ENCODE measurements around the gene BRF1.

Gene BRF1

DNA sequence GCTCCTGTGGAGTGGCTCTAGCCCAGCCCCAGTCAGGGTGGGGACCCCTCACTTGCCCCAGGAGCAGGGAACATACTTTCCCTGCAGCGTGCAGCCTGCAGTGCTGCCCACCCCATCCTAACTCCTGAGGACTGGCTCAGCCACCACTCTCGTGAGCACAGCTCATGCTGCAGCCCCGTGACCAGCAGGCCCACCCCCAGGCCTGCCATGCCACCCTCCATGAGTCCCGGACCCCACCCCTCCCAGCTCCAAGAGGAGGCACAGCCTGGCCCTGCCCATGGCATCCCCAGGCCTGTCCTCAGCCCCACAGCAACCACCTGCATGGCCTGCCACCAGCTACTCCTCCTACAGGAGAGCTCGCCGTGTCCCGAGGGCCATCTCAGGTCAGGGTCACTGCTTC is 128.3 kb downstream of the BRF1 start:
- DNase-seq (ENCODE audit: low spot score) = no peak

DNA sequence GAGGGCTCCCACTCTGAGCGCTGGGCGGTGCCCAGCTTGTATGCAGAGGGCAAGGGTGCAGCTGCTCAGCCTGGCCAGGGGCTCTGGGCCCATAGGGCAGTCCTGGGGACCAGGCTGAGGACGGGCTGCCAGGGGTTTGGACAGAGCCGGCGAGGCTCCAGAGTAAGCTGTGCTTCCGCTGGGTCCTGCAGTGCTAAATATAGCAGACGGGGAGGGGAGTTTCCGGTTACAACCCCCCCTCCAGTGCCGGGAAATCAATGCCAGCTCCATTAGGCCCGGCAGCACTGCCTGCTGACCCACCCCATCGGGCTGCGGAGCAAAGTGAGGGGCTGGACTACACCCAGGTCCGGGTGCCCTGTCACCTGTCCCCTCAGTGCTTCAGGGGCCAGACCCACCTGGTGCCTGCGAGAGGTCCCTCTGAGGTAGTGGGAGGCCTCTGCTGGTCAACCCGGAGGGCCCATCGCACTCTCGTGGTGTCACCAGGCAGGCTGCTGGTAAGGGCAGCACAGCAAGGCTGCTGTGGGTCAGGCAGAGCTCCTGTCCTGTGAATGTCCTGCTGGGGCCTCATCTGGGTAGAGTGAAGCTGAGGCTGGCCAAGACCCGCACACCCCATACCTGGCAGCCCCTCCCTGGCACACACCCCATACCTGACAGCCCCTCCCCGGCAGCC is 129.7 kb downstream of the BRF1 start:
- DNase-seq (ENCODE audit: low spot score) = no peak

DNA sequence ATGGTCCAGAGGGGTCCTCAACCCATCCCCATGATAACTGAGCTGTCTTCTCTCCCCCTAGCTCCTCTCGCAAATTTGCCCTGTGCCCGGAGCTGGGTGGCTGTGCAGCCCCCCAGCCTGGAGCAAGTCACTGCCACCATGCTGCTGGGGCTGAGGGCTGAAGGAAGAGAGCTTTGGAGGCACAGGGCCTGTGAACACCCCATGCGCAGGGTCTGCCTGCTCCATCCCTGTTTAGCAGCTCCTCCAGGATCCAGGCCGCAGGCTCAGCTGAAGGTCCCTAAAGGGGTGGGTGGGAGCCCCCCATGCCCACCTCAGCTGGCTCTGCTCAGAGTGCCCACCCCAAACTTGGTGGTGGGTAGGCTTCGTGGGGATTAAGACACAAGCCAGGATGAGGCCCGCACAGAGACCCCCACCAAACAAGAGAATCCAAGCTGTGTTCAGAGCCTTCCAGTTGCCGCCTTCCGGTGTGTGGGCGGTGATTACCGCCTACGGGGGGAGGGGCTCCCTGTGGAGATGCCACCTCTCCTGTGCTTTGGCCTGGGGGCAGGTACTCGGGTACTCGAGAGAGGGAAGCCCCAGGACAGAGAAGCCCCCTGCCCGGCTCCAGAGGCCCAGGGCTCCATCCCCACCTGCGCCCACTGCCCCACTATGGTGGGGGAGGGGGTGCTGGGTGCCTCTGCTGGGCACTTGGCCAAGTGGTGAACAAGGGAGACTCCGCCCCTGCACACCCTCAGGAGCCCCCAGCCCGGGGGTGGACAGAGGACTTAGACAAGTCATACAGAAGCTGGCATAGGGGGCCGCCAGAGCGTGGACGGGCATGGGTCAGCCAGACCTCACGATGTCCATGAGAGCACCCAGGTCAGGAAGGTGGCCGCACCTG is 130.8 kb downstream of the BRF1 start:
- no peak for DNase-seq (ENCODE audit: low spot score)

DNA sequence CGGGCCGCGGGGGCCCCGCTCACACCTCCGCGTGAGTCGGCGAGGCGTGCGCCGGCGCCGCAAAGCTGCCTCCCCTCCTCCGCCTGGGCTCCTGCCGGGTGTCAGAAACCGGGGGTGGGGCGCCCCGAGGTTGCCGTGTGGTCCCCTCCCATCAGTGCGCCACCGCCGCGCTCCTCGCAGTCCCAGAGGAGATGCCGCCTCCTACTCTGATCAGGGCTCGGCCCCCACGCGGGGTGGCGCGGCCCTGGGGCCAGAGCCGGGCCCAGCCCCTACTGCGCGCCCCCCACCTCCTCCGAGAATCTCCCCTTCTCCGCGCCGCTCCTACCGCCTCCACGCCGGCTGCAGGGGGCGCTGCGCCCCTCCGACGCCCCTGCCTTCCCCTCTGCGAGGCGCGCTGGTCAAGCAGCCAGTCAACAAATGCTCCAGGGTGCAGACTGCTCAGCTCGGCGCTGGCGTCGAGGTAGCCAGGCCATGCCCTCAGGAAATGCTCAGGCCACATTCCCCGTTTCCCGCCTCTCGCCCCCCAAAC is 131.8 kb downstream of the BRF1 start:
- DNase-seq (ENCODE audit: low spot score) = peak; percentile 17

DNA sequence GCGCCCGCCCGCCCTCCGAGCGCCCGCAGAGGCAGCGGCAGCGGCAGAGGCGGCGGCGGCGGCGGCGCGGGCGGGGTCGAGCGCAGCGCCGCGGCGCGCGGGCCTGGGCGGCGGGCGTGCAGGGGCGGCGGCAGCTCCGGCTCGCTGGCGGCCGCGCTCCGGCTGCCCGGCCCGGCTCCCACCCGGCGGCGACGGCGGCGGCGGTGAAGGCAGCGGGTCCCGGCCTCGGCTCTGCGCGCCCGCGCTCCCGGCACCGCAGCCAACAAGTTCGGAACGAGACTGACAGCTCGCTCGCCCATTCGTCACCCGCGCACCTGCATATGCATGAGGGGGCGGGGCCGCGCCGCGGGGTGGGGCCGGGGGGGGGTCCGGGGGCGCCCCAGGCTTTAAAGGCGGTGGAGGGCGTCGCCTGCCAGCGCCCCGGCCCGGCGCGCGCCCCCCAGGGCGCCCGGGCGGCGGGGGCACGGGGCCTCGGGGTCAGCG is 132.3 kb downstream of the BRF1 start, which contains the start of gene JAG2:
Gene JAG2, minus strand, starts transcription at position 281 of the 483 bp plus-strand sequence. CDS start 356 bp downstream, outside the sequence.
- peak; percentile 56 for DNase-seq (ENCODE audit: low spot score)

DNA sequence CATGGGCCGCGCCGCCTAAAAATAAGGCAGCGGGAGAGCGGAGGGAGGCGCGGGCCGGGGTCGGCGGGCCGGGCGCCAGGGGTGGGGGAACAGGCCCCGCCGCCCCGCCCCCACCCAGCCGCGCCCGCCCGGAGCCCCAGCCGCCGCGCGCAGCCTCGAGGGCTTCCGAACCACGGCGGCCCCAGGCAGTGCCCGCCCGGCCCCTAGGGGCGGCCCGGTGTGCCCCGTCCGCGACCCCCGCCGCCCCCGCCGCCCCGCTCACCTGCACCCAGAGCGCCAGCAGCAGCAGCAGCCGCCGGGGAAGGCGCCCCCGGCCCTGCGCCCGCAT is 132.7 kb downstream of the BRF1 start:
- no peak for DNase-seq (ENCODE audit: low spot score)

DNA sequence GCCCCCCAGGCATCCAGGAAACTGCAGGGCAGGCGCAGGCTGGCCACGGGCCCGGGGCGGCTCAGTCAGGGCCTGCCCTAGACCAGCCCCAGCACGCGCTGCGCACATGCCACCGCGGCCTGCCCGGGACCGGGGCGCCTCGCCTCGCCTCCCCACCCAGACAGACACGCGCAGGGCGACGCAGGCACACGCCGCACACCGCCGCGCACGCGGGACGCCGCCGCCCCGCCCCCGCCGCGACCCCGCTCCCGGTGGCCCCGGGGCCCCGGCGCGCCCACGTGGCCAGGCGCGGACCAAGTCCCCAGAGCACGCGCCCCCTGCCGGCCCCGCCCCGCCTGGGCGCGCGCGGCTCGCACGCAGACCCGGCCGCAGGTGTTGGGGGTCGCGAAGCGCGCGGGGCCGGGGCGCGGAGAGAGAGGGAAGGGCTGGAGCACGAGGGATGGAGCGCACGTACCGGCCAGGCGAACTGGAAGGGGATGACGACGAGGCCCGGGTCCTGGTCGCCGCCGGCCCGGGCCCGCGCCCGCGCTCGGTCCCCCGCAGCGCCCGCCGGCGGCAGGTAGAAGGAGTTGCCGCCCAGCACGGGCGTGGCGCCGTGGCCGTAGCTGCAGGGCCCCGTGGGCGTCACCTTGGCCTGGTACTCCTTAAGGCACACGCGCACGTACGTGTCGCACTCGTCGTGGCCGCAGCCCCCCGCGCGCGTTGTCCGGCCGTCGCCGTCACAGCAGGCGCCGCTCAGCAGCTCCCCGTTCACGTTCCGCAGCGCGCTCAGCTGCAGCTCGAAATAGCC is 133.3 kb downstream of the BRF1 start:
- no peak for DNase-seq (ENCODE audit: low spot score)

DNA sequence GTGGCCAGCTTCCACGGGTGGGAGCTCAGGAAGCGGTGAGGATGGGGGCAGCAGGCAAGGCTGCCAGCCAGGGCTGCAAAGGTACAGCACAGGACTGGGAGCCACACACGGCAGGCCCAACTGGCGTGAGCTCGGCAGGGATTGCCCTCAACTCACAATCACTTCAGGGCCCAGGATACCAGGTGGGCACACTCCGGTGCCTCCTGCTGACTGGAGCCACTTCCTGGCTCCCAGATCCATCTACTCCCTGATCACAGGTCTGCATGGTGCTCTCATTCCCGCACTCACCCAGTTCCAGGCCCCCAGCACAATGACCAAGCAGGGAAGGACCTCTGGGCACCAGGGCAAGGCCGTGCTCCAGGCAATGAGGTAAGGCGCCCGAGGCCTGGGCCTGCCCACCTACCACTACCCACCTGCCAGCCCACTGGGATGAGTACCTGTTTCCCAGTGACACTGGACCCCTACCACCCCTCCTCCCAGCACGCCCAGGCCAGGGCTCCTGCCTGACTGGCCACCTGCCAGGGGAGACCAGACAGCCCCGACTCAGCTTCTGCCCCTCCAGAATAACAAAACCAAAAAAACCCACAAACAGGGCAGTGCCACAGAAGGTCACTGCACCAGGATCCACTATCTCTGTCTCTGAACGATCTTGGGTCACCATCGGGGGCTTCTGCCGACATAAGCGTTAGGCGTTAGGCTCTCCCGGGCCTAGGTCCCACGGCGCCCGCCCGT is 134.1 kb downstream of the BRF1 start:
- DNase-seq (ENCODE audit: low spot score) = no peak

DNA sequence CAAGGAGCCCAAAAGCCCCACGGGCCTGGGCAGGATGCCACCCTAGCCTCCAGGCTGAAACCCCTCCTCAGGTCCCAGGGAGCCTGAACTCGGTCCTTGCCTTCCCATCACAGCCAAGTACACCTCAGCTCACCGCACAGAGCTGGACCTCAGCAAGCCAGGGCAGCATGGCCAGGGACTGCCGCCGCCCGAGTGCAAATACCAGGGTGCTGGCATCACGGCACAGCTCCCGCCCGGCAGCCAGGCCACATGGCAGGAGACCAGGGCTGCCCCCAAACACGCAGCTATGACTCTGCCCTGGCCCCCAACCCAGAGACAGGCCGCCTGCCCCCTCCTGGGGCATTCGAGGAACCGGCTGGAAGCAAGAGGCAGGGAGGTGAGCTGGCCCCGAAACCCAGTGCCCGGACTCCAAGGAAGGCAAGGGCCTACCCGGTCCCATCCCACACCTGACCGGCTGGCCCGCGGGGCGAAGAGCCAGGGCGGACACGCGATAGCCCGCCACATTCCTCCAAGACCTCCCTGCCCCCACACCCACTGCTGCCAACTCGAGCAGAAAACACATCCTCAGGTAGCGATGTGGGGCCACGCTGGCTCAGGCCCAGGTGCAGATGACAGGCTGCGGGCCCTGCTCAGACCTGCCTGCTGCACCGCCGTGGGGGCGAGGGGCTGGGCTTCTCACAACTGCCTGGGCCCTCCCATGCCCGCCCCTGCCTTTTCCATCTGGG is 134.9 kb downstream of the BRF1 start:
- no peak for DNase-seq (ENCODE audit: low spot score)

DNA sequence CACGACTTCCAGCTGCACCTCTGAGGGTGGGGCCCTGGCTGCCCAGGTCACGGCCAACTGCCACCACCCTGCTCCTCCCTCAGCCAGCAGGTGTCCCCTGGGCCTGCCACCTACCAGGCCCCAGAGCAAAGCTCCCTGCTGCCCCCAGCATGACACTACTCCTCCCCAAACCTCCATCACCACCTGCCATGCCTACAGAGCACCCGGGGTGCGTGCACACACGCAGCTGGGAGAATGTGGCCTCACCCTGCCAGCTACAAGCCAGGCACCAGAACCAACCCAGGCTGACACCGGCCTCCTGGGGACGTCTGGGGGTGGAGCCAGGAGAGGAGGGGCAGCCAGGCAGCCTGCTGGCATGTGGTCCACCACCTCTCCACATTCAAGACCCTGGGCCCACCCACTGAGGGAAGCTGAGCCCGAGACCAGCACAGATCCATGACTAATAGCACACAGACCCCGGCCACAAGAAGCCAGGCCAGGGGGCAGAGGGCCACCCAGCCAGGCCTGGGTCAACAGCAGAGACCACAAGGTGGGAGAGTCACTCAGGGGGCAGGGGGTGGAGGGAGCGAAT is 135.6 kb downstream of the BRF1 start:
- DNase-seq (ENCODE audit: low spot score) = no peak

DNA sequence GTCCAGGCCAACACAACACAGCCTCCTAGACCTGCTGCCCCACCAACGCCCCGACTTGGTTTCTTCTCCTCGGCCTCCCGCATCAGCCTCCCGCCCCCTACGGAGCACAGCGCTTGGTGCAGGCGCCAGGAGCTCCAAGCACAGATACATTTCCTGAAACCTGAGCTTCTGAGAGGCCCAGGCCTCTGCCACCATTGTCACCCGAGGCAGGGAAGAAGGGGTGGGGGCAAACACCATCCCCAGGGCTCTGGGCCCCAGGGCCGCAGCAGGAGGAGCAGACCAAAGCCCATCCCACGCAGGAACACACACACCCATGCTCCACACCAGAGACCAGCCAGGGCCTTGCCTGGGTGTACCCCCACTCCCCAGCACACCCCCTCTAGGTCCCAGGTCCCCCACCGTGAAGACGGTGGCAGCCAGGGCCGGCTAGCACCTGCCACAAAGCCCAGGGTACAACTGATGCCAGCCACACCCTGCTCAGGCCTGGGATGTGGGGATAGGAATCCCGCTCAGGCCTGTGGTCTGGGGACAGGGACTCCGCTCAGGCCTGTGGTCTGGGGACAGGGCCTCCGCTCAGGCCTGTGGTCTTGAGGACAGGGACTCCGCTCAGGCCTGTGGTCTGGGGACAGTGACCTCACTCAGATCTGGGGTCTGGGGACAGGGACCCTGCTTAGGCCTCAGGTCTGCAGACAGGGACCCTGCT is 137.6 kb downstream of the BRF1 start:
- DNase-seq (ENCODE audit: low spot score) = no peak

DNA sequence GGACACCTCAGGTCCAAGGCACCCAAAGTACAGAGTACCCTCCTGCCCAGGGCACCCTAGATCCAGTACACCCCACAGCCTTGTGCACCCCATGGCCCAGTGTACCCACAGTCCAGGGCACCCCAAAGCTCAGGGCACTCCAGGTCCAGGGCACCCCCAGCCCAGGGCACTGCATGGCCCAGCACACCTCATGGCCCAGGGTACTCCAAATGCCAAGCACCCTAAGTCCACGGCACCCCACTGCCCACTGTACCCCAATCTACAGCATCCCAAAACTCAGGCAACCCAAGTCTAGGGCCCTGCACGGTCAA is 138.2 kb downstream of the BRF1 start:
- no peak for DNase-seq (ENCODE audit: low spot score)

DNA sequence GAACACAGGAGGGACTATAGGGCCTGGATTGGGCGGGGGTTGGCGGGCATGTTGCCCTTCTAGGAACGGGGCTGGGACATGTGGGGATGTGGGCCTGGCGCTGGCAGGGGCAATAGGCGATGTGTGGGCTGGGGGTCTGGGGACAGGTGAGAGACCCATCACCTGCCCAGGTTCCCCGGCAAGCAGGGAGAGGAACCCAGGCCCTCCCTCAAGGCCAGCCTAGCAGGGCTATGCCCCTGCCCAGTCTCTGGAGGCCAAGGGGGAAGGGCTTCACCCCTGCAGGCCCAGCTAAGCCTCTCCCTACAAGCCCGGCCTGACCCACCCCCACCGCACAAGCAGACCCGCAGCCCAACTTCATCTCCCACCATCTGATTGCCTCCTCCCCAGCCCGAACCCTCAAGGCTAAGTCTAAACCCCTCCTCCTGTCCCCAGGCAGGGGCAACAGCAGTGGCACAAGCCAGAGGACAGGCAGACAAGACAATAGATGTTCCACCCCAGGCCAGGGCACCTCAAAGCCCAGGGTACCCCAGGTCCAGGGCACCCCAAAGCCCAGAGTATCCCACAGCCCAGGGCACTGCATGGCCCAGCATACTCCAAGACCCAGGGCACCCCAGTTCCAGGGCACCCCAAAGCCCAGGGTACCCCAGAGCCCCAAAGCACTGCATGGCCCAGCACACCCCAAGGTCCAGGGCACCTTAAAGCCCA is 138.7 kb downstream of the BRF1 start:
- DNase-seq (ENCODE audit: low spot score) = peak; percentile 11

DNA sequence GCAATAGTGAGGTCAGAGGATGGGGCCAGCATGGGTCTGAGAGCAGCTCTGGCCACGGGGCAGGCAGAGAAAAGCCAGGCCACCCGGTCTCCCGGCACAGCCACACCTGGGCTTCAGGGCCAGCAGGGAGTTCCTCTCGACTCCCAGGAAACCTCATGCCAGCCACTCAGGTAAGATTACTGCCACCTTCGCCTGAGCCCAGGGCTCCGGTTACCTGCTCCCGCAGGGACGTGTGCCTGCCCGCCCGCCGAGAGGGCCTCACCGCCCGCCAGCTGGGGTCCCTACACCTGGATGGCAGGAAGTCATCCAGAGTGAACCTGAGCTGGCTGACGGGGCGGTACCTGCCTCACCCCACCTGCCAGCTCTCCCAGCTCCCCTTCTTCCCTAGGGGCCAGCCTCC is 139.5 kb downstream of the BRF1 start:
- no peak for DNase-seq (ENCODE audit: low spot score)

DNA sequence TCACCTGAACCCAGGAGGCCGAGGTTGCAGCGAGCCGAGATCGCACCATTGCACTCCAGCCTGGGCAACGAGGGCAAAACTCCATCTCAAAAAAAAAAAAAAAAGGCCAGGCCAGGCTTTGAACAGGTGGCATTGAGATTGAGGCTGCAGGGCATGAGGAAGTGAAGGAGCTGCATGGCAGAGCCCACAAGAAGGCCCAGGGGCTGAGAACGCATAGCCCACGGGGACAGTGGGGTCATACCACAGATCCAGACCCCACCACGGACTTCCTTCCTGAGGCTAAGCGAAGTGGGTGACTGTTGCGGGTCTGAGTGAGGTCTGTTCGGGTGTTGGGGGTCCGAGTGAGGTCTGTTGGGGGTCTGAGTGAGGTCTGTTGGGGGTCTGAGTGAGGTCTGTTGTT is 140.0 kb downstream of the BRF1 start:
- no peak for DNase-seq (ENCODE audit: low spot score)

DNA sequence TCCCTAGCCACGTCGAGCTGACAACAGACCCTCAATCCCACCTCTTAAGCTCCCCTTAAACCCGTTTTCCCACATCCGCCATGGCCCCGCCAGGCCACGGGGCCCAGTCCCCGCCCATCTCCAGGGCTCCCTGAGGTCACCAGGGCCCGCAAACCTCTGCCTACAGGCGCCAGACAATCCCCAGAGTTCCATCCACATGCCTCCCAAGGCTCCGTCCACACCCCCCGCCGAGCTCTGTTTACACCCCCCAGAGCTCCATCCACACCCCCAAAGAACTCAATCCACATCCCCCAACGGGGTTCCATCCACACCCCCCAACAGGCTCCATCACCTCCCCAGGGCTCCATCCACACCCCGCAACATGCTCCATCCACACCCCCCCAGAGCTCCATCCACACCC is 141.5 kb downstream of the BRF1 start:
- DNase-seq (ENCODE audit: low spot score) = no peak
